Measurements from ENCODE around the gene LPP.

GRCh38 chr3:188683032-188683521, 529.1 kb downstream of the LPP start:
- TF ChIP-seq CTCF (IDR thresholded peaks at IDR 0.05; ENCODE audit: insufficient read depth, low read length, poor library complexity, severe bottlenecking) = no peak
- no peak for TF ChIP-seq EZH2phosphoT487 (conservative IDR thresholded peaks at IDR 0.05; ENCODE audit: low read length)

Measured in SU-DHL-6 (cell line).